PC-9 (cell line): Measurements from ENCODE around the gene DNAJA4.

Experiments used
- CTCF ChIP-seq: fragments of 200-600 bp; sonication (generic); conservative IDR thresholded peaks from 2 replicates; pipeline ENCODE4 v1.6.1; 2017; ENCODE audit warnings: mixed run types, antibody characterized with exemption, mild to moderate bottlenecking, moderate library complexity
- EZH2 ChIP-seq: fragments of 200-600 bp; sonication (generic); IDR thresholded peaks from 2 replicates; pipeline ENCODE4 v1.8.0; 2017; ENCODE audit warnings: antibody characterized with exemption, low read depth

GRCh38 chr15:78307976-78308375, 43.6 kb downstream of the DNAJA4 start:
- no peak for TF ChIP-seq CTCF
- TF ChIP-seq EZH2, result no peak
